WERI-Rb-1 (cell line): ENCODE measurements around the gene HELZ.
A peak's percentile ranks its signal among the peaks of the same experiment; 100 is the strongest.
"Not testable (repeated sequence)": the region's sequence is repeated elsewhere in the genome, so short reads cannot be mapped to it uniquely, and the experiment has no call there.

ENCODE experiments used
- DNase-seq: peaks from one replicate; pipeline ENCODE4 v3.0.0-alpha.2; 2020
- H3K27ac ChIP-seq: fragments of 250-450 bp; sonication (Bioruptor Pico); 2 replicates; pipeline ENCODE4 v1.5.1; 2020; ENCODE audit warnings: mild to moderate bottlenecking, moderate library complexity
- H3K27me3 ChIP-seq: fragments of 250-450 bp; sonication (Bioruptor Pico); 2 replicates; pipeline ENCODE4 v1.5.1; 2021; ENCODE audit warnings: mild to moderate bottlenecking, low read depth, moderate library complexity; ENCODE audit not compliant: insufficient read depth, severe bottlenecking
- H3K36me3 ChIP-seq: fragments of 250-450 bp; sonication (Bioruptor Pico); 2 replicates; pipeline ENCODE4 v1.5.1; 2020; ENCODE audit warnings: mild to moderate bottlenecking, moderate library complexity
- H3K4me3 ChIP-seq: 2 replicates; pipeline ENCODE4 v1.5.1; 2011; ENCODE audit warnings: low read depth, mild to moderate bottlenecking, control low read depth, low read length
- H3K9me3 ChIP-seq: fragments of 250-450 bp; sonication (Bioruptor Pico); 2 replicates; pipeline ENCODE4 v1.5.1; 2021; ENCODE audit warnings: mild to moderate bottlenecking, moderate library complexity; ENCODE audit not compliant: severe bottlenecking
- TF ChIP-seq, protein P1 (sequence below): IDR thresholded peaks from 2 replicates; pipeline ENCODE4 v1.5.1; 2011; ENCODE audit warnings: low read depth, mild to moderate bottlenecking, control low read depth, inconsistent platforms, low read length

HELZ gene

DNA sequence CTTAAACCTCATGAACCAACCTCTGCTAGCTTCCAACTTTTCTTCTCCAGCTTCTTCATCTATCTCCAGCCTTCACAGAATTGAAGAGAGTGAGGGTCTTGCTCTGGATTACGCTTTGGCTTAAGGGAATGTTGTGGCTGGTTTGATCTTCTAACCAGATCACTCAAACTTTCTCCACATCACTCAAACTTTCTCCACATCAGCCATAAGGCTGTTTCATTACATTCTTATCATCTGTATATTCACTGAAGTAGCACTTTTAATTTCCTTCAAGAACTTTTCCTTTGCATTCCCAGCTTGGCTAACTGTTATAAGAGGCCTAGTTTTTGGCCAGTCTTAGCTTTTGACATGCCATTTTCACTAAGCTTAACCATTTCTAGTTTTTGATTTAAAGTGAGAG lies 148.4 kb downstream of the HELZ start:
- Histone ChIP-seq H3K27ac (no peak overlapping the region), H3K36me3 (no peaks in the 10 kb centered on the region; the same call in 1 of the 2 replicates), H3K4me3 (no peak overlapping the region), H3K27me3 (no peaks in the 10 kb centered on the region), H3K9me3 (no peaks in the 10 kb centered on the region)
- no peak for DNase-seq
- TF ChIP-seq, protein P1, sequence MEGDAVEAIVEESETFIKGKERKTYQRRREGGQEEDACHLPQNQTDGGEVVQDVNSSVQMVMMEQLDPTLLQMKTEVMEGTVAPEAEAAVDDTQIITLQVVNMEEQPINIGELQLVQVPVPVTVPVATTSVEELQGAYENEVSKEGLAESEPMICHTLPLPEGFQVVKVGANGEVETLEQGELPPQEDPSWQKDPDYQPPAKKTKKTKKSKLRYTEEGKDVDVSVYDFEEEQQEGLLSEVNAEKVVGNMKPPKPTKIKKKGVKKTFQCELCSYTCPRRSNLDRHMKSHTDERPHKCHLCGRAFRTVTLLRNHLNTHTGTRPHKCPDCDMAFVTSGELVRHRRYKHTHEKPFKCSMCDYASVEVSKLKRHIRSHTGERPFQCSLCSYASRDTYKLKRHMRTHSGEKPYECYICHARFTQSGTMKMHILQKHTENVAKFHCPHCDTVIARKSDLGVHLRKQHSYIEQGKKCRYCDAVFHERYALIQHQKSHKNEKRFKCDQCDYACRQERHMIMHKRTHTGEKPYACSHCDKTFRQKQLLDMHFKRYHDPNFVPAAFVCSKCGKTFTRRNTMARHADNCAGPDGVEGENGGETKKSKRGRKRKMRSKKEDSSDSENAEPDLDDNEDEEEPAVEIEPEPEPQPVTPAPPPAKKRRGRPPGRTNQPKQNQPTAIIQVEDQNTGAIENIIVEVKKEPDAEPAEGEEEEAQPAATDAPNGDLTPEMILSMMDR, result no peak

DNA sequence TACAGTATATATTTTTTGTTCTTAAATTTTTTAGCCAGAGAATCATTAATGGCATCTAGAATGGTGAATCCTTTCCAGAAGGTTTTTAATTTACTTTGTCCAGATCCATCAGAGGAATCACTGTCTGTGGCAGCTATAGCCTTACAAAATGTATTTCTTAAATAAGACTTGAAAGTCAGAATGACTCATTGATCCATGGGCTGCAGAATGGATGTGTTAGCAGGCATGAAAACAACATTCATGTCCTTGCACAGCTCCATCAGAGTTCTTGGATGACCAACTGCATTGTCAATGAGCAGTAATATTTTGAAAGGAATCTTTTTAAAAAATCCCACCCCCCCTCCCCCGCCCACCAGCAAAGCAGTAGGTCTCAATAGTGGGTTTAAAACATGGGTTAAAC lies 149.2 kb downstream of the HELZ start:
- no peak for DNase-seq
- Histone ChIP-seq H3K9me3 (no peaks in the 10 kb centered on the region), H3K27me3 (no peaks in the 10 kb centered on the region), H3K4me3 (no peak overlapping the region), H3K36me3 (no peaks in the 10 kb centered on the region; the same call in 1 of the 2 replicates), H3K27ac (no peak overlapping the region)
- TF ChIP-seq, protein P1, result no peak

DNA sequence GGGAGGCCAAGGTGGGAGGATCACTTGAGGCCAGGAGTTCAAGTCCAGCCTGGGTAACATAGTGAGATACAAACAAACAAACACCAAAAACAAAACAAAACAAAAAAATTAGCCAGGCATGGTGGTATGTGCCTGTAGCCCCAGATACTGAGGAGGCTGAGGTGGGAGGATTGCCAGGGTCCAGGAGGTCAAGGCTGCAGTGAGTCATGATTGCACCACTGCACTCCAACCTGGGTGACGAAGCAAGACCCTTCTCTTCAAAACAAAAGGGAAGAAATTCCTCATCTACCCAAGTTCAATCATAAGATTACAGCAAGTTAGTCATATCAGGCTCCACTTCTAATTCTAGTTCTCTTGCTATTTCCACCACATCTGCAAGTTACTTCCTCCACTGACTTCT lies 149.7 kb downstream of the HELZ start:
- H3K9me3 ChIP-seq, DNase-seq, H3K27ac ChIP-seq, H3K36me3 ChIP-seq, H3K27me3 ChIP-seq, H3K4me3 ChIP-seq: not testable (repeated sequence)

DNA sequence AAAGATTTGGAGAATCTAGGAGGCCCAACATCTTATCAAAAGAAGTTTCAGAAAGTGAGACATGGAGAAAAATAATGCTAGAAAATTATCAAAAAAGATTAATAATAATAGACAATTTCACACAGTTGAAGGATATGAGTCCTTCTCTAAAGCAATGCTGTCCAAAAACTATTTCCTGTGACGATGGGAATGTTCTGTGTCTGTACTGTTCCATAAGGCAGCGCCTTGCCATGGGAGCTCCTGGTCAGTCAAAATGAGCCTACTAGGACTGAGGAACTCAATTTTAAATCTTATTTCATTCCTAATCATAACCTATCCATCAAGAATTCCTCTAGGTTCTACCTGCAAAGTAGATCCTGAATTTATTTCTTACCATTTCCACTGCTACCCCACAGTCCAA lies 151.6 kb downstream of the HELZ start:
- DNase-seq, result no peak
- TF ChIP-seq, protein P1, result no peak

DNA sequence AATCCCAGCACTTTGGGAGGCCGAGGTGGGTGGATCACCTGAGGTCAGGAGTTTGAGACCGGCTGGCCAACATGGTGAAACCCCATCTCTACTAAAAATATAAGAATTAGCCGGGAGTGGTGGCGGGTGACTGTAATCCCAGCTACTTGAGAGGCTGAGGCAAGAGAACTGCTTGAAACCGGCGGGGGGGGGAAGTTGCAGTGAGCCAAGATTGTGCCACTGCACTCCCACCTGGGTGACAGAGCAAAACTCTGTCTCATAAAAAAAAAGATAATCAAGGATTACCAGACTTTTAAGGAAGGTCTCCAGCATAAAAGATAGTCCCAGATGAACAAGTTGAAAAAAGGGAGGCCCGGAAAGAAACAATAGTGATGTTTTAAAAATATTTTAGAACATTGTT lies 152.3 kb downstream of the HELZ start:
- H3K9me3 ChIP-seq, H3K4me3 ChIP-seq, H3K27me3 ChIP-seq, H3K27ac ChIP-seq: not testable (repeated sequence)
- H3K36me3 ChIP-seq, result peaks cover 13% of the 10 kb centered on the region
- DNase-seq, result peak; percentile 69

More for the DNA sequence above, 151.6 kb downstream of the HELZ start:
- Histone ChIP-seq H3K9me3 (no peaks in the 10 kb centered on the region), H3K4me3 (no peak overlapping the region), H3K27ac (no peak overlapping the region), H3K36me3 (peaks cover 8% of the 10 kb centered on the region), H3K27me3 (no peaks in the 10 kb centered on the region)

DNA sequence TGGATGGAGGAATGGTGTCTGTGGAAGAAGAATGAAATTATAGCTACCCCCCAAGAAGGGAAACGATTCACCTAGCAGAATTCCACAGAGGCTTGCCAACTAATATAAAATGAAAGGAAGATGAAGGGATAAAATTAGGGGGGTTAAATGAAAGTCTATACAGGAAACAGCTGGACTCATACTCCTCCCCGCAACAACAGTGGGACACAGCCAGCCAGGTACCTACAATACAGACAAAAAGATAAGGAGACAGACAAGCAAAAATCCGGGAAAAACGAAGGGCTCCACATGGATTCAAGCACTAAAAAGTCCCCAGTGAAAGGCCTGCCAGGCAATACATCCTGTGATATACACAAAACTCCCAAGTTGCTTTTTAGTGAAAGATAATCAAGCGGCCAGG lies 152.7 kb downstream of the HELZ start:
- no peak overlapping the region for H3K27ac ChIP-seq
- no peaks in the 10 kb centered on the region for H3K27me3 ChIP-seq
- TF ChIP-seq, protein P1, result no peak
- no peaks in the 10 kb centered on the region for H3K9me3 ChIP-seq
- no peak for DNase-seq
- H3K36me3 ChIP-seq, result peaks cover 17% of the 10 kb centered on the region
- H3K4me3 ChIP-seq, result no peak overlapping the region

DNA sequence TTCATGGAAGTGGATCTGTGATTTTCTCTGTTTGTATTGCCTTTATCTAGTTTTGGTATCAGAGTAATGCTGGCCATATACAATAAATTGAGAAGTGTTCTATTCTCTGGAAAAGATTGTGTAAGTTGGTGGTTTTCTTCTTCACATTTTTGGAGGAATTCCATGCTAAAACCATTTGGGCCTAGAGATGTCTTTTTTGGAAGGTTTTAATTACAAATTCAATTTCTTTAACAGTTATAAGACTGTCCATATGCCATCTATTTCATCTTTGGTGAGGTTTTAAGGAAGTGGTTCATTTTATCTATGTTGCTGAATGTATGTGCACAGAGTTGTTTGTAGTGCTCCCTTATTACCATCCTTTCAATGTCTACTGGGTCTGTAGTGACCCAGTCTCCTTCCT lies 154.7 kb downstream of the HELZ start:
- Histone ChIP-seq H3K27me3 (no peaks in the 10 kb centered on the region), H3K9me3 (no peaks in the 10 kb centered on the region), H3K36me3 (peaks cover 31% of the 10 kb centered on the region), H3K4me3 (no peak overlapping the region), H3K27ac (no peak overlapping the region)
- TF ChIP-seq, protein P1, result no peak
- no peak for DNase-seq
